ENCODE measurements around the gene TBL1X. TPM values are rescaled to one million over a fixed set of nuclear protein-coding genes. Genes with fewer than 3 reads are reported as not detected.

TBL1X gene
- total RNA-seq, 1 experiment from 2014 or later: 17.6 TPM

DNA sequence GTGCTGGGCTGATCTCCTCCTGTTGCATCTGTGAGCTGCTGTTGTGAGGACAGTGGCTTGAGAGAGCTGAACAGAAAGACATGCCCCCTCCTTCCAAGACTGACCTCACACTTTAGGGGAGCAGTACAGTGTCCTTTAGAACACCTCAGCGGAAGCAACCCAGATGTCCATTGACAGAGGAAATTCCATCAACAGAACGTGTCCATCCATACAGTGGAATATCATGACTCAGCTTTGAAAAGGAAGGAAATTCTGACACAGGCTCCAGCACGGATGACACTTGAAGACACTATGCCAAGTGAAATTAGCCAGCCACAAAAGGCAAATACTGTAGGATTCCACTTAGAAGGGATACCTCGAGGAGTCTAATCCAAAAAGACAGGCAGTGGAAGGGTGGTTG, 197.3 kb downstream of the TBL1X start:
- POLR2A ChIA-PET (ENCODE audit: unreplicated experiment): no interaction called here
- DNase-seq: no peak
- H3K9me2 ChIP-seq (ENCODE audit: insufficient read depth): no peaks in the 10 kb centered on the region
- H3K4me2 ChIP-seq: no peak overlapping the region
- no peak overlapping the region for H3K4me3 ChIP-seq
- H3K36me3 ChIP-seq (ENCODE audit: low read depth): no peaks in the 10 kb centered on the region
- H4K20me1 ChIP-seq (ENCODE audit: insufficient read depth): no peaks in the 10 kb centered on the region
- H3K4me1 ChIP-seq (replicated peaks; ENCODE audit: insufficient read depth): no peaks in the 10 kb centered on the region
- TF ChIP-seq CTCF (conservative IDR thresholded peaks at IDR 0.05): no peak
- no peak for TF ChIP-seq EZH2 (IDR thresholded peaks at IDR 0.05; ENCODE audit: low read depth)
- H3K9me3 ChIP-seq (ENCODE audit: insufficient read depth, low read depth): no peaks in the 10 kb centered on the region
- CTCF ChIA-PET: no interaction called here
- H3F3A ChIP-seq (ENCODE audit: insufficient read depth, low read depth): no peaks in the 10 kb centered on the region
- no peak overlapping the region for H2AFZ ChIP-seq
- intact Hi-C loops (cut with micrococcal nuclease; ENCODE audit: unreplicated experiment): no loop called here
- H3K27me3 ChIP-seq (ENCODE audit: insufficient read depth, low read depth): no peaks in the 10 kb centered on the region
- H3K79me2 ChIP-seq (ENCODE audit: low read depth): no peaks in the 10 kb centered on the region
- H3K27ac ChIP-seq: no peak overlapping the region
- BruUV-seq (replicated peaks): no TSS peak

DNA sequence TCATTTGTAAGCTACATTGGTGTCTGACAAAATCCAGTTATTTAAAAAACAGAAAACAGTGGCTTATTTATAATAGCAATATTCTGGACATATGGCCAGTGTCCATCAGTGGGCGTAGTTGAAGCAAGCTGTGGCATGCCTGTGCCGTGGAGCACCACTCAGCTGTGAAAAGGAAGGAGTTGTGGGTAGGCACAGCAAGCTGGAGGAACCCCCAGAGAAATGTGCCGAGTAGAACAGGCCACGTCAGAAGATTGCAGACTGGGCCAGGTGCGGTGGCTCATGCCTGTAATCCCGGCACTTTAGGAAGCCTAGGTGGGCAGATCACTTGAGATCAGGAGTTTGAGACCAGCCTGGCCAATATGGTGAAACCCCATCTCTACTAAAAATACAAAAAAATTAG, 198.4 kb downstream of the TBL1X start:
- no peaks in the 10 kb centered on the region for H3K79me2 ChIP-seq (ENCODE audit: low read depth)
- no peaks in the 10 kb centered on the region for H3F3A ChIP-seq (ENCODE audit: insufficient read depth, low read depth)
- no peaks in the 10 kb centered on the region for H3K9me3 ChIP-seq (ENCODE audit: insufficient read depth, low read depth)
- no peaks in the 10 kb centered on the region for H3K27me3 ChIP-seq (ENCODE audit: insufficient read depth, low read depth)
- no peaks in the 10 kb centered on the region for H3K9me2 ChIP-seq (ENCODE audit: insufficient read depth)
- no peaks in the 10 kb centered on the region for H3K36me3 ChIP-seq (ENCODE audit: low read depth)
- H4K20me1 ChIP-seq (ENCODE audit: insufficient read depth): no peaks in the 10 kb centered on the region
- TF ChIP-seq EZH2 (IDR thresholded peaks at IDR 0.05; ENCODE audit: low read depth) (no peak), CTCF (conservative IDR thresholded peaks at IDR 0.05) (no peak)
- no peaks in the 10 kb centered on the region for H3K4me1 ChIP-seq (replicated peaks; ENCODE audit: insufficient read depth)
- ChIA-PET CTCF (no interaction called here), POLR2A (ENCODE audit: unreplicated experiment) (no interaction called here)
- no TSS peak for BruUV-seq (replicated peaks)
- intact Hi-C loops (cut with micrococcal nuclease; ENCODE audit: unreplicated experiment): no loop called here
- no peak overlapping the region for H2AFZ ChIP-seq
- H3K27ac ChIP-seq: no peak overlapping the region
- H3K4me3 ChIP-seq: no peak overlapping the region
- no peak for DNase-seq
- no peak overlapping the region for H3K4me2 ChIP-seq

GRCh38 chrX:9664224-9664623, 199.4 kb downstream of the TBL1X start:
- CTCF ChIA-PET: no interaction called here
- Histone ChIP-seq H3F3A (ENCODE audit: insufficient read depth, low read depth) (no peaks in the 10 kb centered on the region), H2AFZ (no peak overlapping the region), H3K27me3 (ENCODE audit: insufficient read depth, low read depth) (no peaks in the 10 kb centered on the region), H3K4me3 (no peak overlapping the region), H3K9me2 (ENCODE audit: insufficient read depth) (no peaks in the 10 kb centered on the region), H3K79me2 (ENCODE audit: low read depth) (no peaks in the 10 kb centered on the region), H3K36me3 (ENCODE audit: low read depth) (no peaks in the 10 kb centered on the region), H4K20me1 (ENCODE audit: insufficient read depth) (no peaks in the 10 kb centered on the region), H3K27ac (no peak overlapping the region), H3K9me3 (ENCODE audit: insufficient read depth, low read depth) (no peaks in the 10 kb centered on the region), H3K4me2 (no peak overlapping the region), H3K4me1 (replicated peaks; ENCODE audit: insufficient read depth) (no peaks in the 10 kb centered on the region)
- TF ChIP-seq CTCF (conservative IDR thresholded peaks at IDR 0.05) (no peak), EZH2 (IDR thresholded peaks at IDR 0.05; ENCODE audit: low read depth) (no peak)
- intact Hi-C loops (cut with micrococcal nuclease; ENCODE audit: unreplicated experiment): no loop called here
- no peak for DNase-seq
- BruUV-seq (replicated peaks): no TSS peak
- POLR2A ChIA-PET (ENCODE audit: unreplicated experiment): no interaction called here

Measured in PC-9 (cell line).